ENCODE measurements around the gene GRPR.

Gene GRPR

GRCh38 chrX:16199343-16199742 lies 76.0 kb downstream of the GRPR start:
- POLR2A ChIA-PET, result no interaction called here

GRCh38 chrX:16202943-16203342 lies 79.6 kb downstream of the GRPR start:
- POLR2A ChIA-PET, result no interaction called here

More at GRCh38 chrX:16199343-16199742, 76.0 kb downstream of the GRPR start:
- Histone ChIP-seq H3K27ac (ENCODE audit: extremely low read depth, low read depth, low read length) (no peak overlapping the region), H3K36me3 (ENCODE audit: control insufficient read depth in 2 of 2, insufficient read depth in 1 of 2, low read length in 2 of 2) (no peaks in the 10 kb centered on the region), H3K4me1 (ENCODE audit: control insufficient read depth, insufficient read depth, low read length) (no peaks in the 10 kb centered on the region), H3K4me3 (ENCODE audit: low read depth, low read length) (no peak overlapping the region), H3K9me3 (ENCODE audit: control insufficient read depth, insufficient read depth, low read depth, low read length) (no peaks in the 10 kb centered on the region; the same call in 1 of the 2 replicates)
- CTCF ChIA-PET, result no interaction called here
- no peak for TF ChIP-seq PRDM6 (tag by site-specific recombination; IDR thresholded peaks at IDR 0.05)
- TF ChIP-seq ZNF341 (tag by site-specific recombination; IDR thresholded peaks at IDR 0.05; ENCODE audit: low read depth), result no peak
- no peak for TF ChIP-seq ZBTB44 (tag by site-specific recombination; IDR thresholded peaks at IDR 0.05)
- no peak for TF ChIP-seq ZNF571 (tag by site-specific recombination; IDR thresholded peaks at IDR 0.05)
- no peak for TF ChIP-seq ZNF670 (tag by site-specific recombination; IDR thresholded peaks at IDR 0.05; ENCODE audit: low read depth)
- no peak for TF ChIP-seq ZNF292 (tag by site-specific recombination; IDR thresholded peaks at IDR 0.05; ENCODE audit: borderline replicate concordance, low read depth)
- no peak for TF ChIP-seq KLF16 (tag by site-specific recombination; IDR thresholded peaks at IDR 0.05)
- no peak for TF ChIP-seq ZNF423 (tag by site-specific recombination; IDR thresholded peaks at IDR 0.05)
- no peak for TF ChIP-seq SP3 (tag by site-specific recombination; IDR thresholded peaks at IDR 0.05)
- TF ChIP-seq ZNF404 (tag by site-specific recombination; IDR thresholded peaks at IDR 0.05), result no peak
- TF ChIP-seq KLF1 (tag by site-specific recombination; IDR thresholded peaks at IDR 0.05), result no peak

More at GRCh38 chrX:16202943-16203342, 79.6 kb downstream of the GRPR start:
- no peak overlapping the region for H3K4me3 ChIP-seq (ENCODE audit: low read depth, low read length)
- no peaks in the 10 kb centered on the region; the same call in 1 of the 2 replicates for H3K9me3 ChIP-seq (ENCODE audit: control insufficient read depth, insufficient read depth, low read depth, low read length)
- H3K27ac ChIP-seq (ENCODE audit: extremely low read depth, low read depth, low read length), result no peak overlapping the region
- CTCF ChIA-PET, result interaction anchor here (0.7 kb wide), 1 partner anchor 23 kb away, joined by 3 read pairs; no protein-coding TSS in a partner anchor
- no peaks in the 10 kb centered on the region for H3K4me1 ChIP-seq (ENCODE audit: control insufficient read depth, insufficient read depth, low read length)
- no peak for TF ChIP-seq ZNF174 (tag by site-specific recombination; IDR thresholded peaks at IDR 0.05)
- no peak for TF ChIP-seq REST (tag by site-specific recombination; IDR thresholded peaks at IDR 0.05)
- no peaks in the 10 kb centered on the region for H3K36me3 ChIP-seq (ENCODE audit: control insufficient read depth in 2 of 2, insufficient read depth in 1 of 2, low read length in 2 of 2)
